ENCODE results near the gene AGO3.
A peak's percentile ranks its signal among the peaks of the same experiment; 100 is the strongest.

Gene AGO3

GRCh38 chr1:36088577-36089392 lies 157.9 kb downstream of the AGO3 start, which contains the start of gene ADPRS:
TSS of gene ADPRS (plus strand) at chr1:36088892. CDS start at chr1:36088905, 13 bp downstream.
- H3K27ac ChIP-seq = peak within 1 kb of the TSS; percentile 78

DNA sequence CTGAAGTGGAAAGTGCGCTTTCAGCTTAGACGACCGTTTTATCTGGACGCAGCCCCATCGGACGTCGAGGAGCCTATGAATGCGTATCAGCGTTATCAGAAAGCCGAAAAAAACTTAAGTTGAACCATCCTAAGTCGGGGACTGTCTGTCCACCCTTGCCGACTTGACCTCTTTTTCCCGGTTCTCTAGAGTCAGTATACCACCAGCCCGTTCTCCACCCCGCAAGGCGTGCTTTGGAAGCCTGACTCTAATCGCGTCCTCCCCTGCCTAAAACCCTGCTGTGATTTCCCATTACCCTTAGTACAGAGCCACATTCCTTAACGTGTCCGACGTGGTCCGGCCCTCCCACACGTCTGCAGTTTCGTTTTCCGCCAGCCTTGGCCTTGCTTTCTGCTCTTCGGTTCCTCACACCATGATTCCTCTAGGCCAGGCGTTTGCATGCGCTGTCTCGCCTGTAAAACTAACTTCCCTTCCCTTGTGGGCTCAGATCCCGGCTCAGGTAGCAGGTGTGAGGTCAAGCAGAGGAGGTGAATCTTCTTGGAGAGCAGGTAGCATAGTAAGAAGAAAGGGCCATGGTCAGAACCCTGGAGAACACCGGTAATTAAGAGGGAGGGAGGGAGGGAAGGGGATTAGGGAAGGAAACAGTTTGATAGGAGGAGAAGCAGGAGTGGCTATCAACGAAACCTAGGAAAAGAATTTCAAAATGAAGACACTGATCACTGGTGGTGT lies 158.7 kb downstream of the AGO3 start:
- peak overlapping the region; percentile 78 for H3K27ac ChIP-seq

More at GRCh38 chr1:36088577-36089392, 157.9 kb downstream of the AGO3 start, which contains the start of gene ADPRS:
- peak; percentile 76; the same call in 1 of the 2 replicates for TF ChIP-seq ZFX (IDR thresholded peaks at IDR 0.05)
- TF ChIP-seq CTCF (conservative IDR thresholded peaks at IDR 0.05) = peak; percentile 99

DNA sequence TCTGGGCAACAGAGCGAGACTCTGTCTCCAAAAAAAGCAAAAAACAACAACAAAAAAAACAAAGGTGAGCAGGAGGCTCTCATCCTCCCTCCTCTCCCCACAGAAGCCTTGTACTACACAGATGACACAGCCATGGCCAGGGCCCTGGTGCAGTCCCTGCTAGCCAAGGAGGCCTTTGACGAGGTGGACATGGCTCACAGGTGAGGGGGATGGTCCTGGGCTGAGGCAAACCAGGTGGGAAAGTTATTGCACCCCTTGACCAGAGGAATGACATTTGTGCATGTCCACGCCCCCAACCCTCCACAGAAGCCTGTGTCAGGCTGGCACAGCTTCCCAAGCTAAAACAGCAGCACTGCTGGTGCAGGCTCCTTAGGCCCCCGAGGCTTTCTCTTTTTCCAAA lies 160.2 kb downstream of the AGO3 start:
- no peak for TF ChIP-seq ZFX (IDR thresholded peaks at IDR 0.05)
- no peak for TF ChIP-seq CTCF (conservative IDR thresholded peaks at IDR 0.05)
- no peak overlapping the region for H3K27ac ChIP-seq

More for the DNA sequence above, 158.7 kb downstream of the AGO3 start:
- TF ChIP-seq ZFX (IDR thresholded peaks at IDR 0.05) (no peak), CTCF (conservative IDR thresholded peaks at IDR 0.05) (no peak)

GRCh38 chr1:36091698-36092097 lies 160.8 kb downstream of the AGO3 start:
- no peak overlapping the region for H3K27ac ChIP-seq
- TF ChIP-seq ZFX (IDR thresholded peaks at IDR 0.05) = no peak

DNA sequence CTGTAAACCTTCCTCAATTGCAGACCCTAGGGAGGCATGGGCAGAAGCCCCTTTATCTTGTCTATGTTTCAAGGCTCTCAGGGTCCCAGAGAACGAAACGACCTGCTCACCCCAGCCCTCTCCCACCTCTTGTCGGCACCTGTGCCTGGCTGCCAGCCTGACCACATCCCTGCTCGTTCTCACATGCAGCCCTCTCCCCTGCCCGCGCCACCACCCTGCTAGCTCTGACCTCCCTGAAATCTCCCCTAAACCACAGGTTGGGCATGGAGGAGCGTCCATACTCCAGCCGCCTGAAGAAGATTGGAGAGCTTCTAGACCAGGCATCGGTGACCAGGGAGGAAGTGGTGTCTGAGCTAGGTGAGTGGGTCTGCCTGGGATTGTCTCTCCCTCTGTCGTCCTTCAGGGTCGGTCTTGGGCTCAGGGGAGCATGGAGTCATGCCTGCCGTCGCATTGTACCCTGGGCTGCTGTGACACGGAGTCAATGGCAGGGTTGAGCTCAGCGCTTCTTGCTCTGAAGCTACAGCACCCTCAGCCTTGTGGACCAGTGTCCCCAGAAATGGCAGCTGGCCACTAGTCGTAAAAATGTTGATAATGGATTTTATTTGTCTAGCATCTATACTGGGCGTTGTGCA lies 161.4 kb downstream of the AGO3 start:
- H3K27ac ChIP-seq = no peak overlapping the region
- TF ChIP-seq ZFX (IDR thresholded peaks at IDR 0.05) = no peak
- no peak for TF ChIP-seq CTCF (conservative IDR thresholded peaks at IDR 0.05)

DNA sequence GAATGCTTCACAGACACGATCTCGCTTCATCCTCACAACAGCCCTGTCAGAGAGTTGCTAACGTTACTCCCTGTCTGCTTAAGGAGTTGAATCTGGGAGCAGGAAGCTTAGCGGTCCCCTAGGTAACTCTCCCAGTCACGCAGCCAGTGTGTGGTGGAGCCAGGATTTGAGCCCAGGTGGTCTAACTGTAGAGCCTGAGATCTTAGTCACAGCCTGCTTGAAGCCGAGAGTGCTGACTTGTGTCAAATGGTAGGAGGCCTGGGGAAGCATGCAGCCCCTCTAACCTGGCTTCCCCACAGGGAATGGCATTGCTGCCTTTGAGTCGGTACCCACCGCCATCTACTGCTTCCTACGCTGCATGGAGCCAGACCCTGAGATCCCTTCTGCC lies 161.9 kb downstream of the AGO3 start:
- no peak overlapping the region for H3K27ac ChIP-seq
- TF ChIP-seq CTCF (conservative IDR thresholded peaks at IDR 0.05) (no peak), ZFX (IDR thresholded peaks at IDR 0.05) (no peak)

- TF ChIP-seq ZFX (IDR thresholded peaks at IDR 0.05) = no peak
- TF ChIP-seq CTCF (conservative IDR thresholded peaks at IDR 0.05) = no peak
- H3K27ac ChIP-seq = no peak overlapping the region
Observed at GRCh38 chr1:36093226-36093625, 162.3 kb downstream of the AGO3 start.
